GM12801 (cell line): Measurements from ENCODE around the gene PTPN1.

ENCODE experiments used
- TF ChIP-seq, protein P1 (sequence below): IDR thresholded peaks from one replicate; pipeline ENCODE4 v1.5.1; 2011; ENCODE audit warnings: control low read depth; ENCODE audit not compliant: insufficient read length; ENCODE audit errors: extremely low read depth

PTPN1 gene

DNA sequence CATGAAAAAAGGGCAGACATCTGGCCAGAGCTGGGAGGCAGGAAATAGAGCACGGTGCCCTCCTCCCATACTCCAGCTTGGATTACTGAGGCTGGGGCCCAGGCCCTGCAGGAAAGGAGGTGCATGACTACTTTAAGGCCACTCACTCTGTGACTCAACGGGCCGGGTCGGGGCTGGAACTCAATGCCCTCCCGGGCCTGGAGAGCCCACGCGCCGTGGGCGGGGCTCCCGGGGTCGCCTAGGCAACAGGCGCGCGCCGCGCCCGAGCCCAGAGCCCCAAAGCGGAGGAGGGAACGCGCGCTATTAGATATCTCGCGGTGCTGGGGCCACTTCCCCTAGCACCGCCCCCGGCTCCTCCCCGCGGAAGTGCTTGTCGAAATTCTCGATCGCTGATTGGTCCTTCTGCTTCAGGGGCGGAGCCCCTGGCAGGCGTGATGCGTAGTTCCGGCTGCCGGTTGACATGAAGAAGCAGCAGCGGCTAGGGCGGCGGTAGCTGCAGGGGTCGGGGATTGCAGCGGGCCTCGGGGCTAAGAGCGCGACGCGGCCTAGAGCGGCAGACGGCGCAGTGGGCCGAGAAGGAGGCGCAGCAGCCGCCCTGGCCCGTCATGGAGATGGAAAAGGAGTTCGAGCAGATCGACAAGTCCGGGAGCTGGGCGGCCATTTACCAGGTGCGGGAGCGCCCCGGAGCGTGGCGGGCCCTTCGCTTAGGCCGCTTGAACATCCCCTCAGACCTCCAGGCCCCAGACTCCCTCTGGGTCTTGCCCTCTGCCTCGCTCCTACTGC, at the start of gene PTPN1:
Gene PTPN1, plus strand, starts transcription at position 461 of the 783 bp plus-strand sequence. Its CDS starts 145 bp downstream, at position 606.
- TF ChIP-seq, protein P1, sequence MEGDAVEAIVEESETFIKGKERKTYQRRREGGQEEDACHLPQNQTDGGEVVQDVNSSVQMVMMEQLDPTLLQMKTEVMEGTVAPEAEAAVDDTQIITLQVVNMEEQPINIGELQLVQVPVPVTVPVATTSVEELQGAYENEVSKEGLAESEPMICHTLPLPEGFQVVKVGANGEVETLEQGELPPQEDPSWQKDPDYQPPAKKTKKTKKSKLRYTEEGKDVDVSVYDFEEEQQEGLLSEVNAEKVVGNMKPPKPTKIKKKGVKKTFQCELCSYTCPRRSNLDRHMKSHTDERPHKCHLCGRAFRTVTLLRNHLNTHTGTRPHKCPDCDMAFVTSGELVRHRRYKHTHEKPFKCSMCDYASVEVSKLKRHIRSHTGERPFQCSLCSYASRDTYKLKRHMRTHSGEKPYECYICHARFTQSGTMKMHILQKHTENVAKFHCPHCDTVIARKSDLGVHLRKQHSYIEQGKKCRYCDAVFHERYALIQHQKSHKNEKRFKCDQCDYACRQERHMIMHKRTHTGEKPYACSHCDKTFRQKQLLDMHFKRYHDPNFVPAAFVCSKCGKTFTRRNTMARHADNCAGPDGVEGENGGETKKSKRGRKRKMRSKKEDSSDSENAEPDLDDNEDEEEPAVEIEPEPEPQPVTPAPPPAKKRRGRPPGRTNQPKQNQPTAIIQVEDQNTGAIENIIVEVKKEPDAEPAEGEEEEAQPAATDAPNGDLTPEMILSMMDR = no peak

DNA sequence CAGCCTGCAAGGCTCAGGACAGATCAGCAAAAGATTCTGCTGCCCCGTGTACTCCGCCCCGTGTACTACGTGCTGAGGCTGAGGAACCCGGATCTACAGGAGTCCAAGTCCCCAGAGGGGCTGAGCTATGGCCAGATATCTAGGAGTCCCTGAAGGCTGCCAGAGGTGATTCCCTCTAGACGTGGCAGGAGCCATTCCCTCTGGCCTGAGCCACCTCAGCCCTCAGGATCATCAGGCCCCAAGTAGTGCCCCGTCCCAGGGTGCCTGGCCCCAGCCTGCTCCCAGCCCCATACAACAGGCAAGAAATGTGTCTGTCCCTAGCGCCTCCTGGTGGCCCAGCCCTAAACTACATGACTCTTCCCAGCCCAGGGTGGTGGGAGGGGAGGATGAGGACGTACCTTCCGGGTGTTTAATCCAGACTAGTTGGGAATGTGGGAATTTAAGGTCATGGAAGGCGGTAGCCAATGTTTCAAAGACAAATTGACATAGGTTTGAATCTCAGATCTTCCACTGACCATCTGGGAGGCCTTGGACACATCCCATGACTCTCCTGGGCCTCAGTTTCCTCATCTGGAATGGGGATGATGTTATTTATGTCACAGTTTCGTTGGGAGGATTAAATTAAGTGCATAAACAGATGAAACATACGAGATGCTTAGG, 49.4 kb upstream of the PTPN1 start:
- TF ChIP-seq, protein P1 = no peak

DNA sequence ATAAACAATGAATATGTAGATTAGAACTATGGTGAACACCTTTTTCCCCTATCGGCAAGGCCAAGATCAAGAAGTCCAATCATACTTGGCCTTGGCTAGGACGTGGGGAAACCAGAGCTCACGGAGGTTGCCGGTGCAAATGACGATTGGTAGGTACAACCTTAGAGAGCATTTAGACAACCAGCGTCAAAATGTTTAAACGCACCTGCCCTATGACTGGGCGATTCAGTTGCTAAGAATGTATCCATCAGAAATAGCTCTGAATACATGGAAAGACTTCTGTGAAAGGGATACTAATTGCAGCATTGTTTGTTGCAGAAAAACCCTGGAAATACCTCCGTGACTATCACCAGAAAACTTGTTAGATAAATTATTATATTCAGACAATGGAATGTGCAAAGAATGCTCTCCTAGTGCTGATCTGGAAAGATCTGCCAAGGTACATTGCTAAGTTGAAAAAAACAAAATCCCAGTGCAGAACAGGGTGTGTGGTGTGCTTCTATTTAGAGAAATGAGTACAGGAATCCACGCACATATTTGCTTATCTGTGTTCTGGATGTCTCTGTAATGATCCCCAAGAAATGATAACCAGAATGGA, 48.0 kb upstream of the PTPN1 start:
- TF ChIP-seq, protein P1 = no peak

DNA sequence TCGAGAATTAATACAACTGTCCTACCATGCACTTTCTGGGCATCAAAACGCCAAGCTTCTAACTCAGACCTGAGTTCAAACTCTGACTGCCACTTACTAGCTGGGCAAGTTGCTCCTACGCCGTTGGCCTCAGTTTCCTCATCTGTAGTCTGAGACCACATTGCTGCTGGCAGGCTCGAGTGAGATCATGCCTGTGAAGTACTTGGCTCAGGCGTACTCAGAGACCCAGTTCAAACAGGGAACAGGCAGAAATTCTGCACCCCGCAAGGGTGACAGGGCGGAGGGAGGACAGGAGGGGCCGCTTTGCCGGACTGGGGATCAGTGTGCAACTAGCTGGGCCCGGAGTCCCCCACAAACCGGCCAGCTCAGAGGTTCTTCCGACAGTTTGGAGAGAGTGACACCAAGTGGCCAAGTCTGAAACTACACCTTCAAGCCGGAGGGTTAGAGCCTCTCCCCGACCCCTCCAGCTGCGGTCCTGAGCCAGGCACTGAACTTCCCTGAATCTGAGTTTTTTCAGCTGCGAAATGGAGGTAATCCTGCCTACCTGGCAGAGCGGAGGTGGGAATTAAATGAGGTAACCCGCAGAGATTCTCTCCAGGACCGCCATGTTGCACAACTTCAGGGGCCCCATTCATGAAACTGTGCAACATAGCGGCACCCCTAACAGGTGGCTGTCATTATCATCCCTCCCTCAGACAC, 46.0 kb upstream of the PTPN1 start:
- TF ChIP-seq, protein P1 = no peak

DNA sequence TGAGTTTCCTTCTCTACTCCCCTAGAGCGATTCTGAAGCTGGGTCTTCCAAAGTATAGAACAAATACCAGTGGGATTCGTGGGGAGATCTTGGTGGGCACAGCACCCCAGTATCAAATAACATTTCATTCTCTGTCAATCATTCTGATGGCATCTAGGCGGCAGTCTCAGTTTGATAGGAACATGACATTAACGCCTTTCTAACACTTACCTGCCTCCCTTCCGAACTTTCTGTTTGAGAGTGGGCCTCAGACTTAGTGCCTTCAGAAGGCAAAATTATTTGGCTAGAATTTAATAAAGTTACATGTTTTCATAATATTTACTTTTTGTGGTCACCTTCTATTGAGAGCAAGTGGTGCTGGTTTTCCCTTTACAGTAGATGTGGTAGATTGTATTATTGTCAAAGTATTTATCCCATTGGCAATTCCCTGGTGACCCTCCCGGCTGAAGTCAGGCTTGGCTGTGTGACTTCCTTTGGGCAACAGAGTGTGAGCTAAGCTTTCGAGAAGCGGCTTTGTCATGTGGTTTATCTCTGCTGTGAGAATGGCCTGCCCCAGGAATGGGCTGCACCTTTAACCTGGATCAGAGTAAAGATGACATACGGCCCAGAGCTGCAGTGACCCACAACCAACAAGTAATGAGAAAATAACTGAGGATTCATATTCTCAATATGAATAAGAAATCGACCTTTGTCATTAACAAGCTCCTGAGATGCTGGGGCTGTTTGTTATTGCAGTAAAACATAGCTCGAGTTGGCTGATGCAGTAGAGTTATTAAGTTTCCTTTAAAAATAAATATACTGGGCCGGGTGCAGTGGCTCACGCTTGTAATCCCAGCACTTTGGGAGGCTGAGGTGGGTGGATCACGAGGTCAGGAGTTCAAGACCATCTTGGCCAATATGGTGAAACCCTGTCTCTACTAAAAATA, 45.2 kb upstream of the PTPN1 start:
- TF ChIP-seq, protein P1 = no peak

DNA sequence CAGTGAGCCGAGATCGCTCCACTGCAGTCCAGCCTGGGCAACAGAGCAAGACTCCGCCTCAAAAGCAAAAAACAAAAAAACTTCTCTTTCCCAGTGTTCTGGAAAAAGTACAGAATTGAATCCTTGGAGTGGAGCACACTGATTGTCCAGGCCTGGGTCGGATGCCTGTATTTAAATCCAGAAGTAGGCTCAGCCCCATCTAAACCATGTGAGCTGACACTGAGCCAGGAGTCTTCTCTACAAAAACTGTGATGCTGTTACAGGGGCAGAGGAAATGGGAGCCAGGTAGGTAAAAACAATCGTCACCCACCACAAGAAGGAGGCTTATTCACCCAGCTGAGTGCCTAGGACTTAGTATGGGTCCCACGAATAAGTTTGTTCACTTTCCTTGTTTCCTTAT, 43.0 kb upstream of the PTPN1 start:
- TF ChIP-seq, protein P1 = no peak
